Heart right ventricle (tissue), 16 donors: Measurements from ENCODE around the gene CDK19. TPM values are rescaled to one million over a fixed set of nuclear protein-coding genes. Genes with fewer than 3 reads are reported as not detected.
A peak's percentile ranks its signal among the peaks of the same experiment; 100 is the strongest.

Experiments
- ATAC-seq, 8 donors: fragments of 200-7000 bp; cut with Tn5 transposase; one replicate each; pipeline ENCODE4 v1.9.1; 2020; ENCODE audit warnings: mild to moderate bottlenecking in 8 of 8, moderate library complexity in 8 of 8, moderate number of reproducible peaks in 1 of 8
- DNase-seq, 2 donors: peaks; one replicate each; pipeline ENCODE4 v3.0.0-alpha.2; 2020
- H3K27ac ChIP-seq, 10 donors: fragments of 200-600 bp; sonication (generic) in 2 of 10; one replicate each; pipeline versions ENCODE4 v1.5.0 to v1.8.0; 2020 to 2022; ENCODE audit warnings: mild to moderate bottlenecking in 3 of 10
- H3K27me3 ChIP-seq, 7 donors: fragments of 200-600 bp; one replicate each; pipeline ENCODE4 v1.8.0; 2021 to 2022; ENCODE audit warnings: mild to moderate bottlenecking in 2 of 7
- H3K36me3 ChIP-seq, 9 donors: fragments of 200-600 bp; sonication (generic) in 1 of 9; one replicate each; pipeline versions ENCODE4 v1.5.0 to v1.8.0; 2020 to 2022; ENCODE audit warnings: mild to moderate bottlenecking in 2 of 9
- H3K4me1 ChIP-seq, 9 donors: fragments of 200-600 bp; sonication (generic) in 1 of 9; one replicate each; pipeline versions ENCODE4 v1.5.0 to v1.8.0; 2020 to 2022; ENCODE audit warnings: mild to moderate bottlenecking in 4 of 9
- H3K4me3 ChIP-seq, 10 donors: fragments of 200-600 bp; sonication (generic) in 2 of 10; one replicate each; pipeline versions ENCODE4 v1.5.0 to v1.8.0; 2020 to 2022; ENCODE audit warnings: mild to moderate bottlenecking in 7 of 10, moderate library complexity in 2 of 10
- H3K9me3 ChIP-seq, 11 donors: fragments of 200-600 bp in 10 of 11; sonication (generic) in 2 of 11; one replicate each; pipeline versions ENCODE4 v1.5.0 to v1.8.0; 2013 to 2022; ENCODE audit warnings: mild to moderate bottlenecking in 2 of 11, control low read depth in 1 of 11, moderate library complexity in 1 of 11
- WGBS, 2 donors: extraction: QIAGEN DNeasy Blood & Tissue Kit; methylation state at CpG; one replicate each; pipeline ENCODE4 v1.1.7; 2013; ENCODE audit warnings: inconsistent platforms in 1 of 2; 5-methylcytosine and 5-hydroxymethylcytosine counted together
- intact Hi-C, 10 donors: fragments of 100-400 bp; cut with DNase I; formaldehyde crosslinking; loops; one replicate each; pipeline versions ENCODE4 v1.11.1 to v1.14.2; 2022
- polyA plus RNA-seq, 2 donors: library from polyadenylated mRNA; stranded (reverse); fragments of 200-250 nt; gene quantifications; one replicate each; pipeline ENCODE4 v1.2.3, GENCODE V29; 2013
- total RNA-seq, 10 donors: library from RNA; stranded (reverse); fragmentation: NEBNext Ultra II Directional in 3 of 10; extraction: Animal tissue kit (Norgen Biotek cat#: 25700) in 3 of 10; gene quantifications; one replicate each; pipeline versions ENCODE4 v1.2.1 to v1.2.4, GENCODE V29; 2021 to 2023
- TF ChIP-seq, protein P1 (sequence below), 9 donors: fragments of 200-600 bp; sonication (generic) in 2 of 9; IDR thresholded peaks; one replicate each; pipeline versions ENCODE4 v1.5.0 to v1.8.0; 2021 to 2022; ENCODE audit warnings: antibody characterized with exemption in 9 of 9, mild to moderate bottlenecking in 5 of 9, moderate library complexity in 1 of 9
- donor health status: Arrhythmogenic right ventricular cardiomyopathy.
- donor health status: ischemic (EF 13 %, LVEDD 7.1; RV severe dilation, severe dysfunction).
- donor health status: healthy with polysubstance abuse.
- donor health status: DM: no; HTN: yes; CAD: no.
- donor health status: DM: no; HTN: no; CAD: no.
- donor health status: ischemic (EF 25% LVEDD 6.9; RV normal size, moderate dysfunction).
- donor health status: ischemic (EF 25% LVEDD 5.7; RV mildly dilated, moderate dysfunction).
- donor health status: healthy.
- donor health status: DM: yes; HTN: yes; CAD: no.
- donor health status: Ischemic cardiomyopathy.
- donor health status: ischemic (EF 35%, LVEDD 5.7; RV mildly dilated, moderate dysfunction).
- donor health status: nonischemic (EF 11% LVEDD 7.7; RV severe dilation, severe dysfunction).
- donor health status: DM: yes; HTN: yes; CAD: no.
- donor health status: PGD.
- donor health status: ischemic (EF 29% LVEDD 5.4; RV normal size, mild dysfunction).
- donor health status: nonischemic (EF 23%, LVEDD 6.1; RV moderate dilation, normal function).

The CDK19 gene
- total and polyA plus RNA-seq, 12 donors, result 3.9 to 13.0 (median 8.4) TPM

GRCh38 chr6:110573136-110573535 lies 242.1 kb downstream of the CDK19 start:
- H3K4me3 ChIP-seq, result no peak overlapping the region
- DNase-seq (no peak), ATAC-seq (no peak)
- no peak overlapping the region for H3K27ac ChIP-seq
- H3K9me3 ChIP-seq, result no peaks in the 10 kb centered on the region
- no peaks in the 10 kb centered on the region for H3K36me3 ChIP-seq
- TF ChIP-seq, protein P1, sequence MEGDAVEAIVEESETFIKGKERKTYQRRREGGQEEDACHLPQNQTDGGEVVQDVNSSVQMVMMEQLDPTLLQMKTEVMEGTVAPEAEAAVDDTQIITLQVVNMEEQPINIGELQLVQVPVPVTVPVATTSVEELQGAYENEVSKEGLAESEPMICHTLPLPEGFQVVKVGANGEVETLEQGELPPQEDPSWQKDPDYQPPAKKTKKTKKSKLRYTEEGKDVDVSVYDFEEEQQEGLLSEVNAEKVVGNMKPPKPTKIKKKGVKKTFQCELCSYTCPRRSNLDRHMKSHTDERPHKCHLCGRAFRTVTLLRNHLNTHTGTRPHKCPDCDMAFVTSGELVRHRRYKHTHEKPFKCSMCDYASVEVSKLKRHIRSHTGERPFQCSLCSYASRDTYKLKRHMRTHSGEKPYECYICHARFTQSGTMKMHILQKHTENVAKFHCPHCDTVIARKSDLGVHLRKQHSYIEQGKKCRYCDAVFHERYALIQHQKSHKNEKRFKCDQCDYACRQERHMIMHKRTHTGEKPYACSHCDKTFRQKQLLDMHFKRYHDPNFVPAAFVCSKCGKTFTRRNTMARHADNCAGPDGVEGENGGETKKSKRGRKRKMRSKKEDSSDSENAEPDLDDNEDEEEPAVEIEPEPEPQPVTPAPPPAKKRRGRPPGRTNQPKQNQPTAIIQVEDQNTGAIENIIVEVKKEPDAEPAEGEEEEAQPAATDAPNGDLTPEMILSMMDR (IDR thresholded peaks at IDR 0.05), result no peak
- intact Hi-C loops, result no loop called here
- H3K27me3 ChIP-seq, result no peaks in the 10 kb centered on the region
- no peaks in the 10 kb centered on the region for H3K4me1 ChIP-seq

- WGBS, 2 donors, result 78 to 93% methylated on average over 7 of the region's 7 CpGs
- Histone ChIP-seq H3K4me3 (no peak overlapping the region), H3K27me3 (no peaks in the 10 kb centered on the region), H3K36me3 (no peaks in the 10 kb centered on the region), H3K27ac (peak overlapping the region in 1 of 10 donors; percentile 56), H3K9me3 (no peaks in the 10 kb centered on the region), H3K4me1 (peaks cover 0 to 15% (median 8%) of the 10 kb centered on the region in 9 donors)
- intact Hi-C loops, result no loop called here
- no peak for ATAC-seq
- TF ChIP-seq, protein P1 (IDR thresholded peaks at IDR 0.05), result no peak
- DNase-seq, result no peak
Measured at GRCh38 chr6:110567957-110568696, 247.1 kb downstream of the CDK19 start.

DNA sequence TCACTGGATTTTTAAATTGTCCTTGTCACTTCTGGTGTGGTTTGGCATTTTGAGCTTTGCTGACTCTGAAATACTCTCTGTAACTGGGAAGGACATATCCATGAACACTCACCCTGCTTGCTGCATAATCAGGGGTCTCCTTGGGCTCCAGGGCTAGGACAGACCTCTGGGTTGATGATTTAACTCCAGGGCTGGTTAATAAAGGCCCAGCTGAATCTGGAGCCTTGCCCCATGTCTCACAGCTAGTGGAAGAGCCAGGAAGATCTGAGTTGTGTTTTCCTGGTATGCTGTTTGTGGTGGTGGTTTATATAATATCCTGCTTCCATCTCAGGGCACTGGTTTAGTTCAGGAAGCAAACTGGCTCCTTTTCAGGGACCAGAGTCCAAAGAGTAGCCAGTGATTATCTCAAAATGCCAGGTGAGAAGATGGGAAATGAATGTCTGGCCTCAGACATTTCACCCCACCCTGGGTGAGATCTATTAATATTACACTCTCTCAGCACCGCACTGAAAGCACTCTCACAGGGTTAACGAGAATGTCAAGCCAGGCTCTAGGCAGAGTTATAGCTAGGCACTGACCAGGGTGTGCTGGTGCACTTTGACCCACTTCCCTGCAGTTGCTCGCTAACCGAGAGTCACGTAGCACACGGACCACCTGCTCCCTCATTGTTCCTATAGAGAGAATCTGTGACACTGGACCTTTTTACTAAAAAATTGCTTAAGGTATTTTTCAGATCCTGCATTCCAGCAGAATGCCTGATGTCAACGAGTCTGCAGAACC lies 248.7 kb downstream of the CDK19 start:
- H3K27ac ChIP-seq, result peak overlapping the region in 9 of 10 donors; percentile 4 to 73 (median 59)
- ATAC-seq, result peak; percentile 34 to 96 (median 86)
- peak in 1 of 2 donors; percentile 30 for DNase-seq

More for the DNA sequence above, 248.7 kb downstream of the CDK19 start:
- Histone ChIP-seq H3K27me3 (no peaks in the 10 kb centered on the region), H3K4me3 (no peak overlapping the region), H3K9me3 (peaks cover 0 to 7% (median 0%) of the 10 kb centered on the region in 11 donors), H3K36me3 (no peaks in the 10 kb centered on the region), H3K4me1 (peaks cover 0 to 15% (median 8%) of the 10 kb centered on the region in 9 donors)
- 24 to 26% methylated on average over 7 of the region's 7 CpGs for WGBS, 2 donors
- TF ChIP-seq, protein P1 (IDR thresholded peaks at IDR 0.05), result no peak
- intact Hi-C loops, result no loop called here
